ENCODE results near the gene SLC4A2.
A peak's percentile ranks its signal among the peaks of the same experiment; 100 is the strongest.

SLC4A2 gene

DNA sequence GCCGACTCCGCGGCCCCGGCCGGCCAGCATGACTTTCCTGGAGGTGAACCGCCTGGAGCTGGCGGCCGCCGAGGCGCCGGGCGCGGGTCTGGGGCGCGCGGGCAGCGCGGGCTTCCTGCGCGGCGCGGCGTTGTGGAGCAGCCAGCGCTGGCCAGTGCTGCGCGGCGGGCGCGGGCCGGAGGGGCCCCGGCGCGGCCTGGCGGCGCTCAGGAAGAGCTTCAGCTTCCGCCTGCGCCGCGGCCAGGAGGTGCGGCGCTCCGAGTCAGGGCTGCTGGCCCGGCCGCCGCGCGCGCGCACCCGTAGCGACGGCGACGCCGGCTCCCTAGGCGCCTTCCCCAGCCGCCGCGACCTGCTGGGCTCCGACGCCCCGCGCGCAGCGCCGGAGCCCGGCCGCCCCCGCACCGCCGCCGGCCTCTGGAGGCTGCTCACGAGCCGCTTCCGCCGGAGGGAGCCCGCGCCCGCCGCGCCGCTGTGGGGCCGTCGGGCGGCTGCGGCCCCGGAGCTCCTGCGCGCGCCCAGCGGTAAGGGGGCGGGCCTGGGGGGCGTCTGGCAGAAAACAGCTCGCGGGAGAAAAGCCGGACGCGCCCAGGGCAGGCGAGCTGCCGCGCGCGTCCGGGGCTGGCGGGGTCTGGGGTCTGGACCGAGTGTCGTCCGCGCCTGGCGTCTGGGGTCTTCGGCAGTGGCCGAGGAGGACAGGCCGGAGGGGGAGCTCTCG lies 55.9 kb downstream of the SLC4A2 start:
- peak overlapping the region; percentile 14 for H3K4me3 ChIP-seq (replicated peaks; ENCODE audit: low read depth, low read length)
- peak; percentile 38 for DNase-seq (ENCODE audit: low read depth)
- TF ChIP-seq, protein P1, sequence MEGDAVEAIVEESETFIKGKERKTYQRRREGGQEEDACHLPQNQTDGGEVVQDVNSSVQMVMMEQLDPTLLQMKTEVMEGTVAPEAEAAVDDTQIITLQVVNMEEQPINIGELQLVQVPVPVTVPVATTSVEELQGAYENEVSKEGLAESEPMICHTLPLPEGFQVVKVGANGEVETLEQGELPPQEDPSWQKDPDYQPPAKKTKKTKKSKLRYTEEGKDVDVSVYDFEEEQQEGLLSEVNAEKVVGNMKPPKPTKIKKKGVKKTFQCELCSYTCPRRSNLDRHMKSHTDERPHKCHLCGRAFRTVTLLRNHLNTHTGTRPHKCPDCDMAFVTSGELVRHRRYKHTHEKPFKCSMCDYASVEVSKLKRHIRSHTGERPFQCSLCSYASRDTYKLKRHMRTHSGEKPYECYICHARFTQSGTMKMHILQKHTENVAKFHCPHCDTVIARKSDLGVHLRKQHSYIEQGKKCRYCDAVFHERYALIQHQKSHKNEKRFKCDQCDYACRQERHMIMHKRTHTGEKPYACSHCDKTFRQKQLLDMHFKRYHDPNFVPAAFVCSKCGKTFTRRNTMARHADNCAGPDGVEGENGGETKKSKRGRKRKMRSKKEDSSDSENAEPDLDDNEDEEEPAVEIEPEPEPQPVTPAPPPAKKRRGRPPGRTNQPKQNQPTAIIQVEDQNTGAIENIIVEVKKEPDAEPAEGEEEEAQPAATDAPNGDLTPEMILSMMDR (IDR thresholded peaks at IDR 0.05; ENCODE audit: low read length, missing control alignments): no peak

DNA sequence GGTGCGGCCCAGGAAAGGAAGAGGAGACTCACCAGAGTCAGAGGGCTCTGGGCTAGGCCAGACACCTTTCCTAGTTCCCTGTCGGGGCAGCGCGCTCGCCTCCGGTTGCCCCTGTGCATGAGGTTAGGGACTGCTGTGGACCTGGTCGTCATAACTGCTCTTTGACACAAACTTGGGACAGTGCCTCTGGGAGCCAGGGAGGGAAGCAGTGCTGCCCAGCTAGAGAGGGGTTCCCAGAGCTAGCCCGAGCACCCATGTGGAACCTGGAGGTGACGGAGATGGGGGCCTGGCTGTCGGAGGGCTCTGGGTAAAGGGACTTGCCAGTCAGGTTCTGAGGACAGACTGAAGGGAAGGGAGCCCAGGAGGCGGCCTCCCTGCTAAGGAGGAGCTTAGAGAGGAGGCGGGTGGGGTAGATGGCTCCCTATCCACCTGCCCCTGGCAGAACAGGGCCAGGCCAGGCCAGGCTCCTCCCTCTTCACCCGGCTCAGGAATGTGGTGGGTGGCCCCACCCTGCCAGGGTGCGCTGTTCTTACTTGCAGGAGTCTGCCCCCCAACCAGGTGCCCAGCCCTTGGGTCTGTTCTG lies 56.5 kb downstream of the SLC4A2 start:
- H3K4me3 ChIP-seq (replicated peaks; ENCODE audit: low read depth, low read length): peak overlapping the region; percentile 14
- TF ChIP-seq, protein P1 (IDR thresholded peaks at IDR 0.05; ENCODE audit: low read length, missing control alignments): no peak
- DNase-seq (ENCODE audit: low read depth): no peak

DNA sequence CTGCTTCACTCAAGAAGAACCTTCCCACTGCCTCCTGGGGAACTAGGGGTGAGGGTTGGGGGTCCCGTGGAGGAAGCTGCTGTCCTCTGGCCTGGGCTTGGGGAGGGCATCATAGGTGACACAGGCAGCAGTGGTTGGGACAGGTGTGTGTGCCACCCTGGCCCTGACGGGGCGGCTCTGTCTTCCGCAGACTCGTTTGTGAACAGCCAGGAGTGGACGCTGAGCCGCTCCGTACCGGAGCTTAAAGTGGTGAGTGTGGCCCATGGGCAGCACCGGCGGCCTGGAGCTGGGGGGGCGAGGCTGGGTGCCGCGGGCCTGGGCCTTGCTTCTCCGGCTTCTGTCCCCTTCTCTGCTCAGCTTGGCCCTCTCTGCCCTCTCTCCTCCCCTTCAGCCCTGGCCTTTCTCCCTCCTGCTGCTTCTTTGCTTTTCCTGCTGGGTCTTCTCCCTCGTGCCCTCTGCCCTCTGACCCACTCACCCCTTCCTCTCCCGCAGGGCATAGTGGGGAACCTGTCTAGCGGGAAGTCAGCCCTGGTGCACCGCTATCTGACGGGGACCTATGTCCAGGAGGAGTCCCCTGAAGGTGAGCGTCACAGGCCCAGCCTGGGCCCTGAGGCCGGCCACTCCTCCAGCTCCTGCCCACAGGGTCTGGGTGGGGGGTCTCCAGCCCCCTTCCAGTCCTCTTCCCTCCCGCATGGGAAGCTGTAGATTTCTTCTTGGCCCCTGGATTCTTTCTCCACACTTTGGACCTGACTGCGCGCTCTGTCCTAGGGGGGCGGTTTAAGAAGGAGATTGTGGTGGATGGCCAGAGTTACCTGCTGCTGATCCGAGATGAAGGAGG lies 57.4 kb downstream of the SLC4A2 start:
- H3K4me3 ChIP-seq (replicated peaks; ENCODE audit: low read depth, low read length): no peak overlapping the region
- no peak for DNase-seq (ENCODE audit: low read depth)
- TF ChIP-seq, protein P1 (IDR thresholded peaks at IDR 0.05; ENCODE audit: low read length, missing control alignments): no peak

DNA sequence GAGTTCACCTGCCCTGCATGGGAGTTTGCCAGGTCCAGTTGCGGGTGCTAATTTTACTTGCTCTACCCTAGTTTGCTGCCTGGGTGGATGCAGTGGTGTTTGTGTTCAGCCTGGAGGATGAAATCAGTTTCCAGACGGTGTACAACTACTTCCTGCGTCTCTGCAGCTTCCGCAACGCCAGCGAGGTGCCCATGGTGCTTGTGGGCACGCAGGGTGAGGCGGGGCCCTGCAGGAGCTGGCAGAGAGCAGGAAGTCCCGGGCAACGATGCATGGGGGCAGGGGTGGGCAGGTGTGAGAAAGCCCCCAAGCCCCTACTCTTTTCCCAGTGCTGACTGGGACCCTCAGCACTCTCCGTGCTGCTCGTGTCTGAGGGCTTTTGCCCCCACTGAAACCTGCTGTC lies 58.2 kb downstream of the SLC4A2 start:
- DNase-seq (ENCODE audit: low read depth): no peak
- TF ChIP-seq, protein P1 (IDR thresholded peaks at IDR 0.05; ENCODE audit: low read length, missing control alignments): no peak
- no peak overlapping the region for H3K4me3 ChIP-seq (replicated peaks; ENCODE audit: low read depth, low read length)

DNA sequence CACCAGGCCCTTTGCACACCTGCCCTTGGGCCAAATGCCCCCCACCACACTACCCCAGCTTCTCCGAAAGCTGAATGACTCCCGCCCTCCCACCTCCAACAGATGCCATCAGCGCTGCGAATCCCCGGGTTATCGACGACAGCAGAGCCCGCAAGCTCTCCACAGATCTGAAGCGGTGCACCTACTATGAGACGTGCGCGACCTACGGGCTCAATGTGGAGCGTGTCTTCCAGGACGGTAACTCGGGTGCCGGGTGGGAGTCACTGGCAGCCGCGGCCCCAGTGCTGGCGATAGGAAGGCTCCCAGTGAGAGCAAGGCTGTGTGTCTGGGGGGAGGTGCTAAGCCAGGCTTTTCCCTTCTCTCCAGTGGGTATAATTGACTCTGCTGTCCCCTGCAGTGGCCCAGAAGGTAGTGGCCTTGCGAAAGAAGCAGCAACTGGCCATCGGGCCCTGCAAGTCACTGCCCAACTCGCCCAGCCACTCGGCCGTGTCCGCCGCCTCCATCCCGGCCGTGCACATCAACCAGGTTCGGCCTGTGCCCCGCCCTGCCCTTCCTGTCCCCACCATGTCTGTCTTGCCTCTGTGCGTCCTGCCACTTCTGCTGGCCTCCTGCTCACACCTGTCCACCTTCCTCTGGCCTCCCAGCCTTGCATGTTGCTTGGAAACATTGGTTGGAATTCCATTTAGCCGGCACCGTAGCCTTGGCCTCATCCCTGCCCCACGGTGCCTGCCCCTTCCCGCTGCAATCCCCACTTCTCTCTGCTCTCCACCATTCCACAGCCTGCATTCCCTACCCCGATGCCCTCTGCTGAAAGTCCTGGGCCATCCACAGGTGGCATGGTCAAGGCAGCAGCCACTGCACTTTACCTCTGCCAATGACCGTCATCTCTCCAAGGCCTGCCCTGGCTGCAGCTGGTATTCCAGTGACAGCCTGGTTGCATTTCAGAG lies 59.0 kb downstream of the SLC4A2 start:
- no peak overlapping the region for H3K4me3 ChIP-seq (replicated peaks; ENCODE audit: low read depth, low read length)
- TF ChIP-seq, protein P1 (IDR thresholded peaks at IDR 0.05; ENCODE audit: low read length, missing control alignments): no peak

DNA sequence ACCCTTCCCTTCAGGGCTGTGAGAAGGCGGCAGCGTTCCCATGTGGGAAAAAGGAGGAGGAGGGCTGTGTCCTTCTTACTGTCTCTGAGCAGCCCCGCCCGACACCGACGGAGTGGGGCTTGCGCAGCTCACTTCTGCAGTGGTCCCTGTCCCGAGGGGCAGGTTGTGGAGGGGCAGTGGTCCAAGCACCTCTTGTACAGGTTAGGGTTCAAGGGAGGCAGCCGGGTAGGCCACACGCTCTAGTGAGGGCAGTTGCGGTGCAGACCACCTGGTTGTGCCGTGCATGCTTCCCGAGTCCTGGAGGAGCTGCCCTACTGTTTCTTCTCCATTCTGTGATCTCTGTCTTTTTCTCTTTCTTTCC lies 59.6 kb downstream of the SLC4A2 start:
- H3K4me3 ChIP-seq (replicated peaks; ENCODE audit: low read depth, low read length): no peak overlapping the region
- TF ChIP-seq, protein P1 (IDR thresholded peaks at IDR 0.05; ENCODE audit: low read length, missing control alignments): no peak
- DNase-seq (ENCODE audit: low read depth): no peak

More for the DNA sequence above, 59.0 kb downstream of the SLC4A2 start:
- no peak for DNase-seq (ENCODE audit: low read depth)
